Measurements from ENCODE around the gene VAV3.

The VAV3 gene

DNA sequence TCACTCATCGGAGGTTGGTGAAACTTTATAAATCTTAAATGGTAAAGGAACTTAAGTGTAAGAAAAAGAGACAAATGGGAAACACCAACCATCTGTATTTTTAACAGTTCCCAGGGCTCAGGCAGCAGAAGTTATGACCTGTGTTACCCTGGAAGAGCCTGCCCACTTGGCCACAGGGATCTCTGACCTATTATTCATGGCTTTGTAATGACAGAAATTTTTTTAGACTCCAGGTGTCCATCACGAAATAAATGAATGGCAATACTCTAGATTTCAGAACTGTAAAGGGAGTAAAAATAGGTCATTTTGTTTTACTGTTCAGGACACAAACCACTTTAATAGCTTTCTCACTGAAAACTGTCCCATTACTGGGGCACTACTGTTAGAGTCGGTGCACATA lies 389.8 kb downstream of the VAV3 start:
- no peak for DNase-seq (ENCODE audit: low read depth)

DNA sequence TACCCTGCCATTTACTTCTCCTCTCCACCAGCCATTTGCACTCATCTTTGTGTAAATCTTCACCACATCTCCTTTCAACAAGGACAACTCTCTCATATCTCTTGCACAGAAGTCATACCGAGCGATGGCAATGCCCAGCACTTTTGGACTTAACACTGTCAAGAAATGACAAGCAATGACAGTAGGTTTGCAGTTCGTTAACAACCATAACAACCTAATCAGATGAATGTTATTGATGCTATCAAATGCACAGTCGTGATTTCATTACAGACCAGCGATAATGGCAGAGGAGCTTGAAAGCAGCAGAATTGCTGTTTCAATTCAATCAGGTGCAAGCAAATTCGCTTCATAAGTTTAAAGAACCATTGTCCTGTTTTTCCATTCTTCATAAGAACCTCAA lies 390.9 kb downstream of the VAV3 start:
- DNase-seq (ENCODE audit: low read depth), result no peak

DNA sequence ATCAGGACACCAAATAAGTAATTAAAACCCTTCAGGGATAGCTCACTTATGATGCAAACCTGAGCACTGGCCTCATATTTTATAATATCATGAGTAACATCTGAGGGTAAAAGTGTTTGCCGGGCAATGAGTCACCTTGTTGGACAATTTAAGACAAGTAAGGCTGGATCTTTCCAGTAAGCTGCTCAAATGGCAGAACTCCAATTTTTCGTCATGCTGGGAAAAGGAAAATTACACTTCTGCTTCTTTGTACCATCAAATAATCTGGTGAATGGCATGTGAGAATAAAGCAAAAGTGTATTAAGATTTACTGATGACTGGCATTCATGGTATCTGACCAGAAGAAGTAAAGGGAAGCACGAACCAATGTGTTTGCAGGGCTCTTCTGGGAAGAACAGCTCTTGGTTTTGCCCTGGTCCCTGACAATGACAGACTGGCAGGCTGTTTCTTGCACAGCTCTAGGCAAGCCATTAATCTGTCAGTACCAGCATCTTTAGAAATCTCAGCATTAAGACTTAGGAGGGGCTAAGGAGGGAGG lies 392.2 kb downstream of the VAV3 start:
- no peak for DNase-seq (ENCODE audit: low read depth)

DNA sequence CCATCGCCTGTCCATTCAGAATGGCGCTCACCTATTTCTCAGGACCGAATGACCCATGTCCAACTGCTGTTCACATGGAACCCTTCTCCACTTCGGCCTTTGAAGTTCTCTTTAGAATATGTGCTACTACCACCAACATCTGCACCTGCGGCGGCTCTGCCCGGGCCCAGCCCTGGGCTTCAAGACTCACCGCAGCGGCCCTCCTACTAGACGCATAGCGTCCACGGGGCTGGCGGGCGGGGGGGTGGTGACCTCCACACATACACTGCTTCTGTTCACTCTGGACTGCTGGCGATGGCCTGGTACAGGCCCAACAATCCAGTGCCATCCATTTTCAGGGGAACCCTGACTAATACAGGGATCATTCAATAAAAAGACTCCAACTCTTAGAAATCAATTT lies 394.2 kb downstream of the VAV3 start:
- no peak for DNase-seq (ENCODE audit: low read depth)

DNA sequence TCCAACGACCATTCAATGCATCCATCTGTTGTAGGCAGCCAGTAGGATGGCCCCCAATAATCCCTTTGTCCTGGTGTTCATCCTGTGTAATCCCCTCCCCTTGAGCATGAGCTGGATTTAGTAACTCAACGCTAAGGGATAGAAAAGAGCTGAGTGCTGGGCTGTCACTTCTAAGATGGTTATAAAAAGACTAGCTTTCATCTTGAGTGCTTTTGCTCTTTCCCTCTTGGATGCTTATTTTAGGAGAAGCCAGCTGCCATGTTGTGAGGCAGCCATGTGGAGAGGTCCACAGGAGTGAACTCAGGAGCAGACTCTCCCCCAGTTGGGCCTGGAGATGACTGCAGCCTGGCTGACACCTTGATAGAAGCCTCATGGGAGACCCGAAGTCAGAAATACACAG lies 401.5 kb downstream of the VAV3 start:
- DNase-seq (ENCODE audit: low read depth), result no peak

DNA sequence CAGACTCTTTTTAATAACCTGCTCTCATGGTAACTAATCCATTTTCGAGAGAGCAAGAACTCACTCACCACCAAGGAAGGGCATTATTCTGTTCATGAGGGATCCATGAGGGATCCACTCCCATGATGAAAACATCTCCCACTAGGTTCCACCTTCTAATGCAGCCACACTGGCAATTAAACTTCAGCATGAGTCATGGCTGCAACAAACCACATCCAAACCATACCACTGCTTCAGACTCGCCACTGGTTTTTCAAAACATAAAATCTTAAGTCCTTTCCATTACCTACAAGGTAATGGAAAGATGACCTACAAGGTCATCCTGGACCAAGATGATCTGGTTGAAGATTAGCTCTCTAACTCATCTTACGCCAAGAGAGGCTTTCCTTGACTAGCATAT lies 405.1 kb downstream of the VAV3 start:
- no peak for DNase-seq (ENCODE audit: low read depth)

DNA sequence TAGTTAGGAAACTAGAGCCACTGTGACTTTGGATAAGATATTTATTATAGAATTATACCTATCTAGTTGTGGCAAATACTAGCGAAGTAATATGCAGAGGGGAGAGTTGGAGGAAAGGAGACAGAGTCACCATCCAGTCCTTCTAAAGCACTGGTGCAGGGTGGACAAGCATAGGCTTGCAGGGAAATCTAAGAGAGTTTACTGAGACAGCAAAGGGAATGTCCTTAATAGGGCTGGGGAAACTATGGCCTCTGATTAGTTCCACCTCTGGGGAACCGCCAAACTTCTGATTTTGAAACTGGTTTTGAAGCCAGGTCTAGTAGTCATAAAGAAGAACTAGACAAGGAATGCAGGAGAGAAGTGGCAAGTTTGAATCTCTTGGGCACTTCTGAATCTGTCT lies 407.9 kb downstream of the VAV3 start:
- DNase-seq (ENCODE audit: low read depth), result no peak

DNA sequence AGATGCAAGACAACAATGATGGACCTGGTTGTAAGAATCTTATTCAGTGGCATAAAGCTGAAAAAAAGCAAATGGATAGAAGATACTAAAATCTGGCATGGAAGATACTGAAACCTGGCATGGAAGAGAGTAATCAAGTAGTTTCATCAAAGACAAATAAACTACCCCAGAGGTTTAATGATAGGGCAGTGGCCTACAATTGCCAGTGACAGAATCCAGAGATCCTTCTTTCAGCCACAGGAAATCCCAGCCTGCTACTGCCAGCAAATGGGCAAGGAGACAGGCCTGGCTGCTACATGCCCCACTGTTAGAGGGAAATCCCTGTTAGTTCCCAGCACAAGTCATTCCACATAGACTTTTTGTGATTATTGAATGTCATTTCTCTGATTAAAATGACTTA lies 409.4 kb downstream of the VAV3 start:
- no peak for DNase-seq (ENCODE audit: low read depth)

DNA sequence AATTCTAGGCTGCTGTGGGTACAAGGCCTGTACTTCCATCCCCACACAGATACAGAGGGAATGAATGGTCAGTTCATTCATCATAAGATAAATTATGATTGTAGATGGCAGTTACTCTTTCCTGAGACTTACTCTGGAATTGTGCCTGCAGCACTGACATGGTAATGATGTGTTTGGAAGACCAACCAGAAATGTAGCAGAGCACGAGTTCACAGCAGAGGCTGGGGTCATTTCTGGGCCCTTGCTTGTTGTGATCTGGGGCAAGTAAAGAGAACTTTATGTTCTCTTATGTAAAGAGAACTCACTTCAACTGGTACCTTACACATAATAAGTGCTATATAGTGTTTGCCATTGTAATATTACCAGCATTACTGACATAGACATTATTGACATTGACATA lies 412.2 kb downstream of the VAV3 start:
- DNase-seq (ENCODE audit: low read depth), result no peak

DNA sequence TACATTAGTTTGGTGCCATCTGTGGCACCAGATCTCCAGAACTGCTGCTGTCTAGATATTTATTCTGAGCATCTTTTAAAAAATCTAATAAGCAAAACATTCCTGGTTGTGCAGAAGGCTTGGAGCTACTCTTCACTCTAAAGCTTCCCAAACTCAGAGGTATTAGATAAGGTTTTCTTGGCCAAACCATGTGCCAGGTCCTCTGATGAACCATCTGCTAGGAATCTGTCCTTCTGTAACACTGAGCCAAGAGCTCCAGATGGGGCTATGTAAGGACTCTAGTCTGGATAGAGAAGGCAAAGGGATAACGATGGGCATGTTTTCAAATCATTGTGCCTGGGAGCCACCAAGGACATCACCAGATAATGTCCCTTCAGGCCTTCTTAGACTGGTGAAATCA lies 413.5 kb downstream of the VAV3 start:
- DNase-seq (ENCODE audit: low read depth), result no peak

DNA sequence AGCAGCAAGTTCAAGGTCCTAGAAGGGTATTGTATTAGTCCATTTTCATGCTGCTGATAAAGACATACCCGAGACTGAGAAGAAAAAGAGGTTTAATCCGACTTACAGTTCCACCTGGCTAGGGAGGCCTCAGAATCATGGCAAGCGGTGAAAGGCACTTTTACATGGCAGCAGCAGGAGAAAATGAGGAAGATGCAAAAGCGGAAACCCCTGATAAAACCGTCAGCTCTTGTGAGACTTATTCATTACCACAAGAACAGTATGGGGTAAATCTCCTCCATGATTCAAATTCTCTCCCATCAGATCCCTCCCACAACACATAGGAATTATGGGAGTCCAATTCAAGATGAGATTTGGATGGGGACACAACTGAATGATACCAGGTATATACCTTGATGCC lies 414.6 kb downstream of the VAV3 start:
- no peak for DNase-seq (ENCODE audit: low read depth)

DNA sequence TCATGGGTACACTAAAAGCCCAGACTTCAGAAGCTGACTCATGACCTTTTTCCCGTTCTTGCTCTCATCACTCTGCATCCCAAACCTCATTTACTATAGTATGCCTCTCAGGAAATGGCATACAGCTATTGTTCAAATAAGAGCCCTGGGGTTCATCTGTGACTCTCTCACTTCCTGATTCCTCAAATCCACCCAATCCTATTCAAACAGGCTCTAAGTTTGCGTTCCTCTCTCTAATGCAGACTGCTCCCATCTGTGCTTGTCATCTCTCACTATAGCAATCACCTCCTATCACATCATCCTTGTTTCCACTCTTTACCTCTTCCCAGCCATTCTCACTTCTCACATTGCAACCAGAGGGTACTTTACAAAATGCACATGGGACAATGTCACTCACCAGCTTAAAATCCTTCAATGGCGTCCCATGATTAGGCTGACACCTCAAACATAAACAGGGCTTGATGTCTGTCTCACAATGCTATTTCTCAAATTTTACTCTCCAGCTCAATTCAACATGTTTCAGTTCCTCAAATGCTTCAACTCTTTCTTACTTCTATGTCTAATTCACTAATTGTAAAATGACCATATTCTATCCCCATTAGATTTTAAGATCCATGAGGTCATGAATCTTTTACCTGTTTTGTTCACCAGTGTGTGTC lies 415.7 kb downstream of the VAV3 start:
- DNase-seq (ENCODE audit: low read depth), result no peak

DNA sequence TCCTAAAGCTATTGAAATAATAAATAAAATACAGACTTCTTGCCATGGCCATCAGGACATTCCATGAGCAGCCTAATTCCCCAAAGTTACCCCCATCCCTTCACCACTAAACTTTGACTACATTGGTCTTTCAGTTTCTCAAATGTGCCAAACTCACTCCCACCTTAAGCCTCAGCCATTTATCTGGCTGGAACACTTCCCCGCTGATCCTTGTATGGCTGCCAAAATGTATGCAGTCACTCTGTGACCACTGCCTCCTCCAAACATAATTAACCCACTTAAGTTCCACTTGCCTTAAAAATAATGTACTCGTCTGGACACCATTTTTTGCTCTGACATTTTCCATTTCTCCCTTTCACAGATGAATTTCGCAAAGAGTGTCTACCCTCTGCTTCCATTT lies 416.7 kb downstream of the VAV3 start:
- DNase-seq (ENCODE audit: low read depth), result no peak

DNA sequence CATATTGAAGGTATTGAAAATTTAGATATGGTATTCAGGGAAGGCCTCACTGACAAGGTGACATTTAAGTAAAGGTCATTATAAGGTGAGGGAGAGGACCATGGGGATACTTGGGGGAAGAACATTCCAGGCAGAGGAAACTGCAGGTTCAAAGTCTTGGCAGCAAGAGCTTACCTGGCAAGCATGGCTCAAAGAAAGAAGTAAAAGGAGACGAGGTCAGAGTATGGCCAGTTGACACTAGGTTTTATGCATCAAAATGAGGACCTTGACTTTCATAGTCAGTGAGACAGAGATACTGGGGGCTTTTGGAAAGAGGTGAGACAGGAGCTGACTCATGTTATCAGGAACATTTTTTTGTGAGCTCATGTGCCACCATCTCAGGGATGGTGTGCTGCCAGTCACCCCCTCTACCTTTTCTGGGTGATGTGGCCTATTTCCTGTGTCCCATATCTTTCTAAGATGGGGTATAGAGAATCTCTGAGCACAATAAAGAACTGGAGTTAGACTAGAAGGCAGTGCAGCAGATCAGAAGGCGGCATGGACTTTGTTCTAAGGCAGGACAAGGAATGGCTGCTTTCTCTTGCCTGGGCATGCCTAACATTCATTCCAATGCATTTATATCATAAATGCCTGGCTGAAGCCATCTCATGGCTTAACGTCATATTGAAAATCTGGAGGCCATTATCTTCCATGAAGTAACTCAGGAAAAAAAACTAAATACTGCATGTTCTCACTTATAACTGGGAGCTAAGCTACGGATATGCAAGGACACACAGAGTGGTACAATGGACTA lies 417.4 kb downstream of the VAV3 start:
- DNase-seq (ENCODE audit: low read depth), result no peak

DNA sequence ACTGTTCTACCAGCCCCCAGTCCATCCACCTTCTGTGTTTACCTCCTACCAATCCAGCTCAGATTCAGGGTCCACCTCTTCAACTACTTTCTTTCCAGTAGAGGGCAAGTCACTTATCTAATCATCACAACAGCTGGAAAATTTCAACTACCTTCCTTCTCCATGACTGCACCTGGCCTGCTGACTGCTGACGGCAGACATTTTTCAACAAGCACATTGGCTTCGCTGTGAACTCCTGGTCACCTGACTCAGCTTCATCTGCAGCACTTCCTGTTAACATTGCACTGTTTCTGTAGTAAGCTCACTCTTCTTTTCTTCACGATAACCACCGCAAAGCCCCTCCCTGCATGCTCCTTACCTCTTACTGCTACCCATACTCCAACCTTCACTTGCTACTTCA lies 418.4 kb downstream of the VAV3 start:
- DNase-seq (ENCODE audit: low read depth), result no peak

DNA sequence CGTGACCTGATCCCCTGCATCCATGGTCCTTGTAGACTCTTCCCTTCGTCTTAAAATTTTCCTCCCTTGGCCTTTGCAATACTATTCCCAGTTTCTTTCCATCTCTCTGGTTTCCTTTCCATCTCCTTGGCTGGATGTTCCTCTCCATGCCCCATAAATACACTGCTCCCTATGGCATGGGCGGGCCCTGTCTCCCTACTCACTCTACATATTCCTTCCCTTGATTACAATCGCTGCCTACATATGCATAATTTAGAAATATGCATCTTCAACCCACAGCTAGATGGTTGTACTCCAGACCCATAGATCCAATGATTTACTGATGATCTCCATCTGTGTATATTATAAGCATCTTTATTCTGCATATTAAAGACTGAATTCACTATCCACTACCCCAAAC lies 419.1 kb downstream of the VAV3 start:
- no peak for DNase-seq (ENCODE audit: low read depth)

DNA sequence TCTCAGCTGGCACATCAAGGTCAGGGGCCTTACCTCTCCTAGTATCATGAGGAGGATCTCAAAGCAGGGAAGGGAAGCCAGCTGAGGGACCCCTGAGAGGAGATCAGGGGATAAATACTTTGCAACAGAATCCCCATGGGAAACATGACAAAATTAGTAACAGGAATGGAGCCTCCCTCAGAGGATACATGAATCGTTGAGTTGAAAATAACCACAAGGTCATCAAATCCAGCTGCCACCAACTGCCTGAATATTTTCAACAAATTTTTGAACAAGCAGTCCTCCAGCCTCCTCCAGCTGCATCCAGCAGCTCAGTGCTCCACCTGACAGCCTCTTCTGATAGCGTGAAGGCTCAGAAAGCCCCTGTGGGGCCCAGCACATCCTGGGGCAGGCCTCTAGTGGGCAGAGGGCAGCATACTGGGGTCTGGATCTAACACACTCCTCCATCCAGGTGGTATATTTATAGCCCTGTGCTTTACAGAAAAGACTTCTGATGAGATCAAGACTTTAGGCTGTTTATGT lies 419.9 kb downstream of the VAV3 start:
- DNase-seq (ENCODE audit: low read depth), result no peak

DNA sequence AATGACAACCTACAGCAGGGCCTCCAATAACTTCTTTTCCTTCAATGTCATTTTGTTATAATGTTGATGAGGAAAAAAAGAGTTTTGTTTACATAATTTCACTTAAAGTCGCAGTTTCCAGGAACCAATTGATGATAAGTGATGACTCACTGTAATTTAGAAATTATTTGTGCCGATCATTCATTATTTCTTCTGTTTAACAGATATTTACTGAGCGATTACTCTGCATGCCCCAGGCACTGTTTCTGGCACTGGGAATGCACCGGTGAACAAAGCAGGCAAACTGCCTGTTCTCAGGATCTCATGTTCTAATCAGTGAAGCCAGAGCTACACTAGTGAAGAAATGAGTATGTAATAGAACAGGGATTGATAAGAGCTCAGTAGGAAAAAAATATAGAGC lies 420.7 kb downstream of the VAV3 start:
- no peak for DNase-seq (ENCODE audit: low read depth)

DNA sequence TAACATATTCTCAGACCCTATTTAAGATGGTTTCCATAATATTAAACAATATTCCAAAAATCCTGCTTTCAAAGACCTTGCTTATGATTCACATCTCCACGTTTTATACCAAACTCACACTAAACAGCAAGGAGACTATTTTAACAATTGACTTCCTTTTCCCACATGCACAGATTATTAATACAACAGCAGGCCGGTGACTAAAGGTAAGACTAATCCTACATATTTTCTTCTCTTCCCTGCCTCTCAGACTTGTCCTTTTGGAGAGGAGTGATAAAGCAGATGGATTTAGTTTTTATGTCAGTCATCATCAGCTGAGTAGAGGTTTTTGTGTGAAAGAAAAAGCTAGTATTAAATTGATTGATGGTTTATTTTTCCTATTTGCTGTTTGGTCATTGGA lies 423.6 kb downstream of the VAV3 start:
- no peak for DNase-seq (ENCODE audit: low read depth)

DNA sequence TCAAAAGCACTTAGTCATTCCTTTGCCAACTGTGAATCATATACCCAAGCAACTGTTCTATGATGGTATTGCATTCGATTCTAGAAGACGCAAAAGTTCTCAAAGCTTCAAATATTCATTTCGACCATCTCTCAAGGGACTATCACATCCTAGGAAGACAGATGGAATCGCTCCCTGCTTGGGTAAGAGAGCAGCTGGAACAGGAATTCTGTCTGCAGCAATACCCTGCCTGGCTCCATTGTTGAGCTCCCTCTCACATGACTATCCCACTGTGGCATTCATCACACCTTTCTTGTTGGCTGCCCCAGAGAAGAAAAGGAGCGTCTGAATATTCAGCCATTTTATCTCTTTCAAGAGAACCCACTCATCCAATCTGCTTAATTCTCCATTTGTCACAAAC lies 426.5 kb downstream of the VAV3 start:
- DNase-seq (ENCODE audit: low read depth), result no peak

DNA sequence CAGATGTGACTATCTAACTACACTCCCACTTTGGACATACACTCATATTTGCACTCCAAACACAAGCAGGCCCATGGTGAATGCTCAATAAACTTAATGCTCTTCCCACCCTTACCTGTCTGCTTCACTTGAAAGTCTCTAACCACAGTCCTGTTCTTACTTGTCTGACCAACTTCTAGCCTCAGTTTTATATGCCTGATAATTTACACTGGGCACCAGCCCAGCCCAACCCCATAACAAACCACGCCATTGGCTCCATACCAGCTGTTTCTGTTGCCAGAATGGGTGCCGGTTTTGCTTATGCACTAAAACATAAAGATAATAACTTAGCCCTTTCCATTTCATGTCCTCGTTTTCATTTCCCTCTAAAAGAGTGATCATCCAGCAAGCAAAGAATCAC lies 428.7 kb downstream of the VAV3 start:
- no peak for DNase-seq (ENCODE audit: low read depth)

DNA sequence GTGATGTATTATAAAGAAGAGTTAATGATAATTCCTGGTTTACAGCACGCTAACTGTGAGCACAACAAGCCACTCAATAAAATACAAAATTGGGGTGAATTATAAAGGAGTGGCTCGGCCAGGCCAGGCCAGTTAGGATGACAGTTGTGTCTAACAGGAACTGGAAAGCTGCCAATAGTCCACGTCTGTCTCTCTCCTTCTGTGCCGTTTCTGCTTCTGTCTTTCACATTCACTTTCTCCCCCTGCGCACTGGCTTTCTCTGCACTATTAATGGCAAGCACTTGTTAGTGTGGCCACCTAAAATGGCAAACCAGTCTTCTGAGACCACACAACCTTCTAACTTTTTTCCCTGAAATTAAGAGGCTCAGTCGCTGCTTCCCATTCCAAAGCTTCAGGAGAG lies 429.9 kb downstream of the VAV3 start:
- no peak for DNase-seq (ENCODE audit: low read depth)

DNA sequence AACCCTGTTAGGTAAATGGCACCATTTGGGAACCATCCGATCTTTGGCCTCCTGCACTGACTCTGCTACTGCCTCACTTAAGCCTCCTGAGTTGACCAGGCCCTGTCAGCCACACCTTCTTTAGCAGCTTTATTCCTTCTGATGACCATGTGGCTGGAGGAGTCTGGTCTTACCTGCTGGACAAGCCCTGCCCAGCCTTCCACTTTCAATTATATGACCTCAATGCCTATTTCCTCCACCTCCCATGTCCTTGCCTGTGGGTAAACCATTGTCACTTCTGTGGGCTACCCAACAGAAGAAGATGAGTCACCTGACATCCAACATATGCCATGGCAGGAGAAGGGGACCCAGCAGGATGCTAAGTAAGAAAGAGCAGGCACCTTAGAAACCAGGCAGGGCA lies 430.3 kb downstream of the VAV3 start:
- DNase-seq (ENCODE audit: low read depth), result no peak

DNA sequence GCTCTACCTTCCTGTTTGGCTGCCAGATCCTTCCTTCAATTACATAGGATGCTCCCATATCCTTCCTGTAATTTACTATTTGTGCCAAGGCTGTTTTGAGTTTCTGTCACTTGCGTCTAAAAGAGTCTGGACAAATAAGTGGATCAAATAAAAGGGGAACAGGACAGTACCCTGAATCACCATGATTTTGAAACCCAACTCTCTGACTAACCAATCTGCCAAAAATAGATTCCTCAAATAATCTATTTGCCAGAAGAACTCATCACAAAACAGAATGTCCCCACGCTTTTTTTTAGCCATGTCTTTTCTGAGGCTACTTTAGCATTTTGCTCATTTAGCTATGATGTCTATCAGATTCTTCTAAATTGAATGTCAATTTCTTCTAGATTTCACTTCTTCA lies 431.5 kb downstream of the VAV3 start:
- DNase-seq (ENCODE audit: low read depth), result no peak

All from activated T-cell treated with anti-CD3 and anti-CD28 coated beads for 48 hours (primary cell).